ENCODE measurements around the gene PNPLA1.

The PNPLA1 gene

GRCh38 chr6:36324191-36324590, 54.3 kb downstream of the PNPLA1 start:
- Histone ChIP-seq H3K36me3 (ENCODE audit: insufficient read depth, insufficient read length, low read length) (no peaks in the 10 kb centered on the region), H3K9ac (ENCODE audit: insufficient read length, low read depth) (no peak overlapping the region), H3K4me3 (ENCODE audit: insufficient read length, low read depth) (no peak overlapping the region), H3K27me3 (ENCODE audit: insufficient read depth, insufficient read length) (no peaks in the 10 kb centered on the region), H3K9me3 (ENCODE audit: insufficient read depth, low read length) (no peaks in the 10 kb centered on the region), H3K4me1 (ENCODE audit: insufficient read depth, insufficient read length) (peaks cover 3% of the 10 kb centered on the region)
- DNase-seq (ENCODE audit: low read depth, low spot score) = no peak
- TF ChIP-seq SUZ12 (IDR thresholded peaks at IDR 0.05; ENCODE audit: extremely low read depth, insufficient read depth, insufficient read length) (no peak), YY1 (IDR thresholded peaks at IDR 0.05; ENCODE audit: insufficient read depth, insufficient read length) (no peak), ZNF274 (IDR thresholded peaks at IDR 0.05; ENCODE audit: low read depth, low read length) (no peak)

- Histone ChIP-seq H3K36me3 (ENCODE audit: insufficient read depth, insufficient read length, low read length) (no peaks in the 10 kb centered on the region), H3K4me1 (ENCODE audit: insufficient read depth, insufficient read length) (peaks cover 3% of the 10 kb centered on the region), H3K9me3 (ENCODE audit: insufficient read depth, low read length) (no peaks in the 10 kb centered on the region)
Measured at GRCh38 chr6:36324715-36325114, 54.9 kb downstream of the PNPLA1 start.

GRCh38 chr6:36326356-36326995, 56.6 kb downstream of the PNPLA1 start:
- H3K4me3 ChIP-seq (ENCODE audit: insufficient read length, low read depth) = no peak overlapping the region
- H3K9me3 ChIP-seq (ENCODE audit: insufficient read depth, low read length) = no peaks in the 10 kb centered on the region
- H3K9ac ChIP-seq (ENCODE audit: insufficient read length, low read depth) = no peak overlapping the region
- H3K36me3 ChIP-seq (ENCODE audit: insufficient read depth, insufficient read length, low read length) = no peaks in the 10 kb centered on the region
- H3K27me3 ChIP-seq (ENCODE audit: insufficient read depth, insufficient read length) = no peaks in the 10 kb centered on the region
- TF ChIP-seq YY1 (IDR thresholded peaks at IDR 0.05; ENCODE audit: insufficient read depth, insufficient read length) (no peak), ZNF274 (IDR thresholded peaks at IDR 0.05; ENCODE audit: low read depth, low read length) (no peak), SUZ12 (IDR thresholded peaks at IDR 0.05; ENCODE audit: extremely low read depth, insufficient read depth, insufficient read length) (no peak)
- H3K4me1 ChIP-seq (ENCODE audit: insufficient read depth, insufficient read length) = peaks cover 8% of the 10 kb centered on the region
- no peak for DNase-seq (ENCODE audit: low read depth, low spot score)

More at GRCh38 chr6:36324715-36325114, 54.9 kb downstream of the PNPLA1 start:
- Histone ChIP-seq H3K4me3 (ENCODE audit: insufficient read length, low read depth) (no peak overlapping the region), H3K27me3 (ENCODE audit: insufficient read depth, insufficient read length) (no peaks in the 10 kb centered on the region), H3K9ac (ENCODE audit: insufficient read length, low read depth) (no peak overlapping the region)
- TF ChIP-seq YY1 (IDR thresholded peaks at IDR 0.05; ENCODE audit: insufficient read depth, insufficient read length) (no peak), SUZ12 (IDR thresholded peaks at IDR 0.05; ENCODE audit: extremely low read depth, insufficient read depth, insufficient read length) (no peak), ZNF274 (IDR thresholded peaks at IDR 0.05; ENCODE audit: low read depth, low read length) (no peak)
- DNase-seq (ENCODE audit: low read depth, low spot score) = no peak

- Histone ChIP-seq H3K36me3 (ENCODE audit: insufficient read depth, insufficient read length, low read length) (no peaks in the 10 kb centered on the region), H3K9ac (ENCODE audit: insufficient read length, low read depth) (no peak overlapping the region), H3K27me3 (ENCODE audit: insufficient read depth, insufficient read length) (no peaks in the 10 kb centered on the region), H3K4me1 (ENCODE audit: insufficient read depth, insufficient read length) (peaks cover 8% of the 10 kb centered on the region), H3K4me3 (ENCODE audit: insufficient read length, low read depth) (no peak overlapping the region), H3K9me3 (ENCODE audit: insufficient read depth, low read length) (no peaks in the 10 kb centered on the region)
- TF ChIP-seq ZNF274 (IDR thresholded peaks at IDR 0.05; ENCODE audit: low read depth, low read length) = no peak
- DNase-seq (ENCODE audit: low read depth, low spot score) = peak; percentile 55
Measured at GRCh38 chr6:36327226-36327918, 57.5 kb downstream of the PNPLA1 start.

- TF ChIP-seq SUZ12 (IDR thresholded peaks at IDR 0.05; ENCODE audit: extremely low read depth, insufficient read depth, insufficient read length) = no peak
- TF ChIP-seq ZNF274 (IDR thresholded peaks at IDR 0.05; ENCODE audit: low read depth, low read length) = no peak
- no peak for TF ChIP-seq YY1 (IDR thresholded peaks at IDR 0.05; ENCODE audit: insufficient read depth, insufficient read length)
- Histone ChIP-seq H3K9ac (ENCODE audit: insufficient read length, low read depth) (no peak overlapping the region), H3K27me3 (ENCODE audit: insufficient read depth, insufficient read length) (no peaks in the 10 kb centered on the region), H3K9me3 (ENCODE audit: insufficient read depth, low read length) (no peaks in the 10 kb centered on the region), H3K36me3 (ENCODE audit: insufficient read depth, insufficient read length, low read length) (no peaks in the 10 kb centered on the region), H3K4me3 (ENCODE audit: insufficient read length, low read depth) (no peak overlapping the region), H3K4me1 (ENCODE audit: insufficient read depth, insufficient read length) (peaks cover 8% of the 10 kb centered on the region)
- no peak for DNase-seq (ENCODE audit: low read depth, low spot score)
Measured at GRCh38 chr6:36327919-36328236, 58.0 kb downstream of the PNPLA1 start.

GRCh38 chr6:36328600-36328999, 58.7 kb downstream of the PNPLA1 start:
- Histone ChIP-seq H3K4me3 (ENCODE audit: insufficient read length, low read depth) (no peak overlapping the region), H3K9ac (ENCODE audit: insufficient read length, low read depth) (no peak overlapping the region), H3K36me3 (ENCODE audit: insufficient read depth, insufficient read length, low read length) (no peaks in the 10 kb centered on the region), H3K4me1 (ENCODE audit: insufficient read depth, insufficient read length) (peaks cover 8% of the 10 kb centered on the region), H3K9me3 (ENCODE audit: insufficient read depth, low read length) (no peaks in the 10 kb centered on the region), H3K27me3 (ENCODE audit: insufficient read depth, insufficient read length) (no peaks in the 10 kb centered on the region)
- DNase-seq (ENCODE audit: low read depth, low spot score) = no peak
- TF ChIP-seq ZNF274 (IDR thresholded peaks at IDR 0.05; ENCODE audit: low read depth, low read length) (no peak), YY1 (IDR thresholded peaks at IDR 0.05; ENCODE audit: insufficient read depth, insufficient read length) (no peak), SUZ12 (IDR thresholded peaks at IDR 0.05; ENCODE audit: extremely low read depth, insufficient read depth, insufficient read length) (no peak)

GRCh38 chr6:36329798-36330291, 60.0 kb downstream of the PNPLA1 start:
- Histone ChIP-seq H3K9me3 (ENCODE audit: insufficient read depth, low read length) (no peaks in the 10 kb centered on the region), H3K4me1 (ENCODE audit: insufficient read depth, insufficient read length) (peaks cover 13% of the 10 kb centered on the region), H3K36me3 (ENCODE audit: insufficient read depth, insufficient read length, low read length) (no peaks in the 10 kb centered on the region), H3K9ac (ENCODE audit: insufficient read length, low read depth) (no peak overlapping the region), H3K27me3 (ENCODE audit: insufficient read depth, insufficient read length) (no peaks in the 10 kb centered on the region), H3K4me3 (ENCODE audit: insufficient read length, low read depth) (no peak overlapping the region)
- DNase-seq (ENCODE audit: low read depth, low spot score) = no peak
- TF ChIP-seq SUZ12 (IDR thresholded peaks at IDR 0.05; ENCODE audit: extremely low read depth, insufficient read depth, insufficient read length) = no peak
- TF ChIP-seq YY1 (IDR thresholded peaks at IDR 0.05; ENCODE audit: insufficient read depth, insufficient read length) = no peak
- TF ChIP-seq ZNF274 (IDR thresholded peaks at IDR 0.05; ENCODE audit: low read depth, low read length) = no peak

Data from NT2/D1 (cell line).